ENCODE data around the gene SYT7. TPM values are rescaled to one million over a fixed set of nuclear protein-coding genes. Genes with fewer than 3 reads are reported as not detected.

Gene SYT7
- polyA plus RNA-seq, 2 of the 4 experiments (the other 2 are of a cell fraction), result 0.37 to 1.0 TPM

- H3K27ac ChIP-seq, result no peak overlapping the region
- H3K9me3 ChIP-seq, result no peaks in the 10 kb centered on the region
- H3K4me2 ChIP-seq, result no peak overlapping the region
- no peak for DNase-seq (ENCODE audit: low read depth in 1 of 2, low spot score in 1 of 2)
- no peak overlapping the region for H3K4me3 ChIP-seq
- POLR2A ChIA-PET, result no interaction called here
- WGBS (ENCODE audit: missing lambda C conversion rate), result 82% methylated on average over 7 of the region's 7 CpGs
- CTCF ChIA-PET, result interaction anchor here (1.1 to 2.5 kb wide), 3 partner anchors 18 to 41 kb away, joined by 3 to 11 read pairs (median 3); no protein-coding TSS in a partner anchor
- ATAC-seq, result no peak
- no peaks in the 10 kb centered on the region for H3K4me1 ChIP-seq
- FAIRE-seq, result no peak
- TF ChIP-seq HOXB5 (CRISPR knock-in tag; IDR thresholded peaks at IDR 0.05) (no peak), ATOH8 (CRISPR knock-in tag; IDR thresholded peaks at IDR 0.05; ENCODE audit: low read depth) (no peak), MAX (IDR thresholded peaks at IDR 0.05) (no peak), MYC (IDR thresholded peaks at IDR 0.05; ENCODE audit: borderline replicate concordance, low read length) (no peak), HOXB13 (CRISPR knock-in tag; IDR thresholded peaks at IDR 0.05; ENCODE audit: low read depth) (no peak), ZFP36 (IDR thresholded peaks at IDR 0.05; ENCODE audit: borderline replicate concordance, partially characterized antibody) (no peak), CEBPB (IDR thresholded peaks at IDR 0.05) (no peak), JUNB (IDR thresholded peaks at IDR 0.05) (no peak), NPAS2 (CRISPR knock-in tag; IDR thresholded peaks at IDR 0.05; ENCODE audit: borderline replicate concordance) (no peak), KDM5A (IDR thresholded peaks at IDR 0.05) (no peak), KDM1A (IDR thresholded peaks at IDR 0.05; ENCODE audit: low read depth) (no peak)
- TF ChIP-seq, protein P1, sequence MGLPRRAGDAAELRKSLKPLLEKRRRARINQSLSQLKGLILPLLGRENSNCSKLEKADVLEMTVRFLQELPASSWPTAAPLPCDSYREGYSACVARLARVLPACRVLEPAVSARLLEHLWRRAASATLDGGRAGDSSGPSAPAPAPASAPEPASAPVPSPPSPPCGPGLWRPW (IDR thresholded peaks at IDR 0.05), result no peak
Observed at GRCh38 chr11:61596990-61597389, 16.1 kb upstream of the SYT7 start.

DNA sequence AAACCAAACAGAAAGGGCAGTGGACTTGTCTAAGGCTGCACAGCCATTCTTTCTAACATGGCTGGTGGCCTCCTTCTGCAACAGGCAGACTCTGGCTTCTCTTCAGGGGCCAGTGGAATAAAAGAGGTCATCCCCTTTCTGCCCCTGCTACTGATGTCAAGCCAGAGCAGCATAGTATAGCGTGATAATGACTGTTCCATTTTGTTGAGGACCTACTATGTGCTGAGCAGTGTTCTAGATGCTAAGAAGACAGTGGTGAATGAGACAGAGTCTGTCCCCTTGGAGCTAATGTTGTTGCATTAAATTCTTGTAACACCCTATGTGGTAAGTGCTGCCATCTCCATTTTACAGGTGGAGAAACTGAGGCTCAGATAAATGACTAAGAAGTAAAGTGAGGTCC lies 15.7 kb upstream of the SYT7 start:
- ChIA-PET CTCF (interaction anchor here (1.0 to 2.7 kb wide), 8 partner anchors 8 to 159 kb away, joined by 3 to 11 read pairs (median 3); no protein-coding TSS in a partner anchor), POLR2A (no interaction called here)
- DNase-seq (ENCODE audit: low read depth in 1 of 2, low spot score in 1 of 2), result no peak
- FAIRE-seq, result no peak
- no peak overlapping the region for H3K27ac ChIP-seq
- H3K4me2 ChIP-seq, result no peak overlapping the region
- ATAC-seq, result no peak
- no peak overlapping the region for H3K4me3 ChIP-seq
- TF ChIP-seq FOXS1 (CRISPR knock-in tag; IDR thresholded peaks at IDR 0.05) (no peak), EP300 (IDR thresholded peaks at IDR 0.05) (no peak), HOXB13 (CRISPR knock-in tag; IDR thresholded peaks at IDR 0.05; ENCODE audit: low read depth) (no peak), EHF (CRISPR knock-in tag; IDR thresholded peaks at IDR 0.05) (no peak), BHLHE40 (IDR thresholded peaks at IDR 0.05; ENCODE audit: low read depth, low read length) (no peak), ATOH8 (CRISPR knock-in tag; IDR thresholded peaks at IDR 0.05; ENCODE audit: low read depth) (no peak), HOXB5 (CRISPR knock-in tag; IDR thresholded peaks at IDR 0.05) (no peak), TP53 (CRISPR knock-in tag; IDR thresholded peaks at IDR 0.05) (no peak), TFCP2L1 (CRISPR knock-in tag; IDR thresholded peaks at IDR 0.05) (no peak), ESRRA (IDR thresholded peaks at IDR 0.05; ENCODE audit: borderline replicate concordance, low read length) (no peak), PHF8 (IDR thresholded peaks at IDR 0.05; ENCODE audit: borderline replicate concordance, low read depth) (no peak), EHMT2 (IDR thresholded peaks at IDR 0.05; ENCODE audit: low read depth) (no peak), FOSB (CRISPR knock-in tag; IDR thresholded peaks at IDR 0.05) (no peak), POLR2A (IDR thresholded peaks at IDR 0.05; ENCODE audit: low read length) (no peak), KDM5A (IDR thresholded peaks at IDR 0.05) (no peak), ZSCAN20 (CRISPR knock-in tag; IDR thresholded peaks at IDR 0.05) (no peak), MYC (IDR thresholded peaks at IDR 0.05; ENCODE audit: borderline replicate concordance, low read length) (no peak), SMC3 (IDR thresholded peaks at IDR 0.05) (no peak)
- TF ChIP-seq, protein P1 (IDR thresholded peaks at IDR 0.05), result no peak
- no peaks in the 10 kb centered on the region for H3K9me3 ChIP-seq
- no peaks in the 10 kb centered on the region for H3K4me1 ChIP-seq
- 24% methylated on average over 1 of the region's 1 CpG for WGBS (ENCODE audit: missing lambda C conversion rate)
